HG03045 (cell line): ENCODE data around the gene CPVL.

Experiments used
- ATAC-seq: cut with Tn5 transposase; IDR thresholded peaks from one replicate; pipeline ENCODE4 v1.9.1; 2021; ENCODE audit warnings: mild to moderate bottlenecking, moderate library complexity; ENCODE audit not compliant: unreplicated experiment

Gene CPVL

DNA sequence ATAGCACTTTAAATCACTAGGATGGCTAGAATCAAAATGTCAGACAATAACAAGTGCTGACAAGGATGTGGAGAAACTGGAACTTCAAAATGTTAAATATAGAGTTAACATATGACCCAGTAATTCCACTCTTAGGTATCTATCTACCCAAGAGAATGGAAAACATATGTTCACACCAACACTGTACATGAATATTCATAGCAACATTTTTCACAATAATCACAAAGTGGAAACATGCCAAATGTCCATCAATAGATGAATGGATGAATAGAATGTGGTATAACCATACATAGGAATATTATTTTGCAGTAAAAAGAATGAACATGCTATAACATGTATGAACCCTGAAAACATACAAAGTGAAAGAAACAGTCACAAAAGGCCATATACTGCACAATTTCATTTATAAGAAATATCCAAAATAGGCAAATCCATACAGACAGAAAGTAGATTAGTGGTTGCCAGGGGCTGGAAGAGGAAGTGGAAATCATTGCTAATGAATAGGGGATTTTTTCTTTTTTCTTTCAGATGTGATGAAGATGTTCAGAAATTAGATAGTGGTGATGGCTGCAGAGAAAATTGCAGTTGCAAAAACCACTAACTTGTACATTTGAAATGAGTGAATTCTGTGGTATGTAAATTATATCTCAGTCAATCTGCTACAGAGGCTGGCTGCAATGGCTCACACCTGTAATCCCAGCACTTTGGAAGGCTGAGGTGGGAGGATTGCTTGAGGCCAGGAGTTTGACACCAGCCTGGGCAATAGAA is 93.0 kb downstream of the CPVL start:
- no peak for ATAC-seq

DNA sequence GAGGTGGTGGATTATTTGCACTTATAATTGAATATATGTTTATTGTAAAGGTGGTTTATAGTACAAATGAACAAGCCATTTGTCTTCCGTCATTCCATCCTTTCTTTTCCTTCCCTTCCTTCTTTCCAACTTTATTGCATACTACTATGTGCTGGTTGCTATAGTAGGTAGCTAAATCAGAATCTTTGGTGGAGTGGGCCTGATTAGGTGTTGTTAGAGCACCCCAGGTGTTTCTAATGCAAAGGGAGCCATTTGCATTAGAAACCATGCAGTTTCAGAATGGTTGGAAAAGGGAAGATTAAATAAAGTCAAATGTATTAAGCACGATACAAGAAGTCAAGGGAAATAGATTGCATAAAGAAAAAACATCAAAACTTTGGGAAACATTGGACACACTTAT is 99.4 kb downstream of the CPVL start:
- ATAC-seq: no peak

DNA sequence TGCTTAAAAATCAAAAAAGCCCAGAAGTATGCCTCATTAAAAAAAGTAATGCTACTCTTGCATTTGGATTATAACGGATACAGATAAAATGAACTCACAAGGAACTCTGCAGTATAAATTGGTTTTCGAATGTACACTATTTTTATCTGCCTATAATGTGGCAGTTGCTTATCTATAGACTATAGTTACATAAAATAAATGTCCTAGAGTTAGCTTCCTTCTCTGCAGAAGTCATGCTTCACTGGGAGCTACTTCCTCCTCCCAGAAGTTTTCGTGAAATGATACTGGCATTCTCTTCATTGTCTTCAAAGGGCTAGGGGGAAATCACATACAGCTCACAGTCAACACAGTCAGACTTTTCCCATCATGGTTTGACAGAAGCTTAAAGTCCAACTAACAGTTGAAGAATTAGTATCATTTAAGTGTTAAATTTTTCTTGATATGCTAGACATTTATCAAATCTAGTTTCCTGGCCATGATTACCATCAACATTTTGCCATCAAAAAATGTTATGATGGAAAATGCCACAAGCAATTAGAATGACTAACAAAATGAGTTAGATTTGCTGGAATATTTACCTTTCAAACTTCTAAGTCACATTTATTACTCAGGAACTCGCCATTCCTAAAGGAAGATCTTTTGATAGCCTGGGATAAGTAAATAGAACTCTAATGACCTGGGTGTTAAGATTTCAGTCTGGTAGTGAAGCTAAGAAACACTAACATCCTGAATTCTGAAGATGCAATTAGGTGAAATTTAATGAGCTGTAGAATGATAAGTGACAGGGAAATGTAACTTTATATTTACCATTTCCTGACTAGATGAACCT is 100.9 kb downstream of the CPVL start:
- no peak for ATAC-seq

DNA sequence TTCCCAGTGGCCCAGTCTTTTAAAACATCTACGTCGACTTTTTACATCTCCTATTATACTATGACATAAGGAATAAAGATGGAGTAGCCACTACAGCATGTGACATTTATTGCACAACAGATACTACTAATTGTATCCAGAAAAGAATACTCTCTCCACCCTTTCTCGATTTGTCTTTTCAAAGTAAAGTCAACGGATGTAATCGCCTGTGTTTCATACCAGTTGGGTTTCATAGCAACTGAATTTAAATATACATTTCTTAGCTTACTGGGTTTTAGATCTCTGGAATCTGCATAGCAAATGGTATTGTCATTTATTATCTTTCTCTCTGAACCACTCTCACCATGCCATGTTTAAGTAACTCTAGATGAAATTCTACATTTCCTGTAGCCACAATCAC is 101.8 kb downstream of the CPVL start:
- no peak for ATAC-seq

DNA sequence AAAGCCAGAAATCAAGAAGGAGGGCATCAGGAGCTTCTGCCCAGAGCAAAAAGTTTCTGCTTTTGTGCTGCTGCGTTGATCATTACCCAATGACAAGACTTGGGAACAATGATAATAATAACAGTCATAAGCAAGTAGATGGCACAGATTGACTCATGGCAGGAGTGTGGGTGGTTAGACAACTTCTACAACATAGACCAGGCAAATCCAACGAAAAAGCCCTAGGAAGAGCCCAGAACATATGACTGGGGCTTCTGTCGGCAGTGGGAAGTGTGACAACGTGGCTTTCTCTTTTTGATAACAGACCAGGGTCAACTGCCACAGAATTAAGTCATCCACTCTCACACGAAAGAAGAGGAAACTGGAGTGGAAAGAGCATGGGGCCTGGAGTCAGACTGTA is 102.8 kb downstream of the CPVL start:
- ATAC-seq: no peak

DNA sequence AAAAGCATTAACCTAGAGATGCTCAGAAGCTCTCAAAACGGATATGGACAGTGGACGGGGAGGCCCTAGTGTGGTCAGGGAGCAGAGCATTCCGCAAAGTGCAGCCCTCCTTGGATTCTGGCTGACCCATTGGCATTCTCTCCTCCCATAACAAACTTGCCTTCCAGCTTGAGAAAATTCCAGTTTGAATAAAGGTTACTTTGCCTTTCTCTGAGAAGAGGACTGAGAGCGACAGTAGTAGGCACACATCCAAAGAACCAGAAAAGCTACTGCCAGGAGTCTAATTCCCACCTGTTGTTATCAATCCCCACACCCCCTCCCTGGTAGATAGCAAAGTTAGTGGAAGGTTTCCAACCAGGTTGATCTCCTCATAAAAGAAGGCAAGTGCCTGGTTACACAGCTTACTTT is 103.5 kb downstream of the CPVL start:
- no peak for ATAC-seq

DNA sequence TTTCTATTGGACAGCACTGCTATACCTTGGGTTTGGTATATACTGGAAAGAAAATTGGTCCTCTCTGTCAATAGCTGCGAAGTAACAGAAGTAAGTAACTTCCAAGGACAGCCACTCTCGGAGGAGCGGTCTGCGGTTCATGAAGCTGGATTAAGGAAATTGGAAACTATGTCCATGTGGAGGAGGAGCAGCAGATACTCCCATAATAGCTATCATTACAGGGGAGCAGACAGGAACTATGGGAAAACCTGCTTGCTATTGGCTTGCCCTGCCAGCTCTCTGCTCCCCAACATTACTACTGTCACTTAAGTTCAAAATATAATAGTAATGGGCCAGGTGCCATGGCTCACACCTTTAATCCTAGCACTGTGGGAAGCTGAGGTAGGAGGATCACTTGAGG is 104.3 kb downstream of the CPVL start:
- ATAC-seq: no peak

DNA sequence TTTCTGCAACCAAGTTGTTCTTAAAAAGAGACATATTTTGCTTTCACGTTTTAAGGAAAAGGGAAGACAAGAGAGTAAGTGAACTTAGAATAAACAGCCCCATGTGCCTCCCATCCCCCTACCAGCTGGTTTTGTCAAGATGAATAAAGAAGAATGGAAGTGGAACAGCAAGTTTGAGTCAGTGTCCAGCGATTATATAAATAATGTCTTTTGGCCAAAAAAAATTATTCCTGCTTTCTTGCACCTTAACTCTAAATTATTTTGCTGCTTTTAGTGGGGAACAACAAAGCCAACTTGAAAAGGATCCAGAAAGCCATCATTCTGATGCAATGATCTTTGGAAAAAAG is 105.8 kb downstream of the CPVL start:
- ATAC-seq: no peak

DNA sequence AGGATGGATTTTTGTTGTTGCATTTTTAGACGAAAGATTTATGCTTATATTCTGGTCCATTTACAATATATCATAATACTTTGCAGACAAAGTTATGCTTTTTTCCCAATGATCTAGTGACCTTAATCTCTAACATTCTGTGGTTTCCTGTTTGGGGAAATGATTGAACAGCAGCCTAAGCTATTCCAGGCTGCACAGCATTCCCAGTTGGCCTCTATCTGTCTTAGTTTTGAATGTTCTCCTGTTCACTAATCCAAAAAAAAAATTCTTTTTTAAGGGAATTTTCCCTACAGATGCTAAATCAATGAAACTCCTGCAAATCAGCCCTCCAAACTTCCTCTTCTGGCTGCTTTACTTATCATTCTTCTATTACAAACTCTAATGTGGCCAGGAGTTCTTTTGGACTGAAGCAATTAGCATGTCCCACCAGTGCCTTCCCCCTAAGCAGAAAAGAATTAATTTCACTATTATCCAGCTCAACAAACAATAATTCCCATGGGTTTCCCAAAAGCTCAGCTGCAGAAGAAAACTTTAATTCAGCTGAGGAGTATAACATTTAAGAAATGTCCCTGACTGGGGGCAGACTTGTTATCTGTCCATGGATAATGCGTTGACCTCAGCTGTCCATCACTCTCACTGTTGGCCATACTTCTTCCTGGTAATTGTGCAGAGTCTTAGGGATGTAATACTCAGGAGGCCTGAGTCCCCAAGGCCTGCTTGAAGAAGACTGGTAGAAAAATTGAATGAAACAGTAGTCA is 106.3 kb downstream of the CPVL start:
- no peak for ATAC-seq

DNA sequence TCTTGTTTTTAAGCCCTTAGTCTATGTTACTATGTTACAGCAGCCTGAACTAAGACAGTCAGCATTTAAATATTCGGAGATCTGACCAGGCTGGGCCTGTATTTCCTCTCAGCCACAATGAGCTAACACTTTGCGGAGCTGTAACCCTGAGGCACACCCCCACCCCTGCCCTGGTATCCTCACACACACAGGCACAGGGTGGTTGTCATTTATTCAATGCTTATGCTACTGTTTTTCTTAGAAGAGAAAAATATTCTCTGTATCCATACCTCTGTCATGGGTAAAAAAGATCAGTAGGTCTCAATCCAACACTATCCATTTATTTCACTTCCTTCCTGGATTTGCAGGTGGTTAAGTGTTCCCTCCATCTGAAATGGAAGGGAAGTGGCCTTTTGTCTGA is 107.9 kb downstream of the CPVL start:
- no peak for ATAC-seq

DNA sequence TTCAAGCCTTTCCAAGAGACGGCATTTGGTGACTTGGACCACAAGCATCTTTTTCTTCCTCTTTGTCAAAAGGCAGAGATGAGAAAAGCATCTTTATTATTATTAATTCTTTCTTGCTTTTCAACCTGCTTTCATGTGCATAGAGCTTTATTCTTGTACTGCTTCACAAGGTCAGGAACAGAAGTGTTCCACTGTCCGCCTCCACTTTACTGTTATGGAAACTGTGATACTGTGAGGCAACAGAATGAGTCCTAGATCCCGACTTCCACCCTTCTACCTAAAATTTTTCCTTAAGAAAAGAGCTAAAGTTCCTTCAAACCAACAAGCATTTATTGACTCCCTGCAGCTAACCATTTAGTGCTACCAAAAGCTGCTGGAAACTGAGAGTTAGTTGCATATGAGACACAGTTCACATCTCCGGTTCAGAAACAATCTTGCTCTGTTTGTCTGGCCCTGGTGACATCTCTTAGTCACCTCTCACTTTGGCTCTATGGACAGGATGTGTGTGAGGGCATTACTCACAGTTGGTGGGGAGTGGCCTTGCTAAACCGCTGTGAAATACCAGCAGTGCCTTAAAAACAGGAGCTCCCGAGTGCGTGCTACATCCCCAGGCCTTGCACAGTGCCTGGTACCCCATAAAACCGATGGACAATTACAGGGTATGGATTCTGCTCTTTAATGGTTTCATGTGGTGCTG is 111.1 kb downstream of the CPVL start:
- no peak for ATAC-seq

DNA sequence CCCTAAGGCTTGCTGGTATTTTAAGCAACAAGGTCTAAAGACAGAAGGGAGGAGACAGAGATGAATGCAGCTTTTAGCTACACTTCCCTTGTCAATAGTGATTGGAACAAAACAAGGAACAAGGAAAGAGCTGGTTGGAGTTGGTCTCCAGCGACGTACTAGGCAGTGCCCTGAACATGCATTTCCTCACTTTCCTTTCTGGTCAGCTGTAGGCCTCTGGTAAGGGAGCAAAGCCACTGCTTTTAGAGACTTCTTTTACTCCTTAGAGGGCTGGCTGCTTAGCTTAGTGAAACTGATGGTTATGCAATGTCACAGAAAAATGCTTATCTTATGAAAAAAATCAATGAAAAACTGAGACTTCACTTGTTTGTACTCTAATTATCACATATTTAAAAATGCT is 112.8 kb downstream of the CPVL start:
- ATAC-seq: no peak

DNA sequence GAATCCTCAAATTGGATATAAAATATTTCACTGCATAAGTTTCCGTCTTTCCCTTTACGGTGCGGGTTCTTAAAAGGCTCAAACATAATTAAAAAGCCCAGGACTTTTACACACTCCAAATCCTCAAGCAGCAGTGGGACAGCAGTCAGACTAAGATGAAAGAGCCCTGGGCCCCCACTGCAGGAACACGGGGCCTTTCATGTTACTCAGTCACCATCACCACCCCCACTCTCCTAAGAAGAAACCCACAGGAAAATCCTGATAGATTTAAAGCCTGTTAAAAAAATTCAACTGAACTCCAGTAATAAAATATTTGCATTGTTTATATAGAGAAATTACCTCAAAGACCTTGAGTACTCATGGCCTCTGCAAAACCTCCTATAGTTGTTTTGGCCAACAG is 114.2 kb downstream of the CPVL start:
- ATAC-seq: no peak

DNA sequence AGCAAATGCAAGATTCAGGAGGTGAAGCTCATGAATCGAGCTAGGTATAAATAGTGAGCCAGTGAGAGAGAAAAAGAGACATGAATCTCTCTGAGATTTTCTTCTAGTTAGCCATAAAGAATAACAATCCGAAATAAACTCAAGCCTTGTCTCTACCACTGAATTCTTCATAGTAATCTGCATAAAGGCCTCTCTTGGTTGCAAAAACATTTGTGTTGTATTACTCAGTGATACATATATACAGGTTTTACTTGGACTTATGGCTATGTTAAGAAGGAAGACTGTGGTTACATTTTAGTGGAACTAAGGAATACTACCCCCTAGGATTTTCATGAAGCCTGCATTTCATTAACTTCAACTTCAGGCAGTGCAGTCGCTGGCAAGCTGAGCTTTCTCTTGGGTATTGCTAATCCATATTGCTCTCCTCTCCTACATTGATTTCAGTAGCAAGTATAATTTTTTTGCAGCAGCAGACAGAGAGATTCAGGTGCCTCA is 115.5 kb downstream of the CPVL start:
- ATAC-seq: no peak

DNA sequence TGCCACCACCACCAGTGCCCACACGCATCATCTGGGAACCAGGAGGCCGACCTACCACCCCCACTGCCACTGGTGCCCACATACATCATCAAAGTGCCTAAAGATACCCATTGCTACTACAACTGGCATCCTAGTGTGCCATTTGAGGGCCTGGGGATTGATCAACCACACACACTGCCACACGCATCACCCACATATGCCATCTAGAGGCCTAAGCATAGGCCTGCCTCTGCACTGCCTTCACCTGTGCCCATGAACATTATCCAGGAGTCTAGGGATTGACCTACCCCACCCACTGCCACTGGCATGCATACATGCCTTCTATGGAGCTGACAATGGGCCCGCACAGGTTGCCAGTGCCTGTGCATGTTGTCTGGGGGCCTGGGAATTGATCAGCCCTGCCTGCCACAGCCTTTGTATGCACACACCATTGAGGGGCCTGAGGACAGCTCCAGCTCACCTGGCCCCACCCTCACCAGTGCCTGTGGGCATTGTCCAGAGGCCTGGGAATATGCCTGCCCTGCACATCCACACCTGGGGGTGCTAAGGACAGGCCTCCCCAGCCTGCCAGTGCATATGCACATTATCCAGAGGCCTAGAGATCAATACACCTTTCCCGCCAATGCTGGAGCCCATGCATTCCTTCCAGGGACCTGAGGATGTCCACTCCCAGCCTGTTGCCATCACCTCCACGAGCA is 123.9 kb downstream of the CPVL start:
- no peak for ATAC-seq

DNA sequence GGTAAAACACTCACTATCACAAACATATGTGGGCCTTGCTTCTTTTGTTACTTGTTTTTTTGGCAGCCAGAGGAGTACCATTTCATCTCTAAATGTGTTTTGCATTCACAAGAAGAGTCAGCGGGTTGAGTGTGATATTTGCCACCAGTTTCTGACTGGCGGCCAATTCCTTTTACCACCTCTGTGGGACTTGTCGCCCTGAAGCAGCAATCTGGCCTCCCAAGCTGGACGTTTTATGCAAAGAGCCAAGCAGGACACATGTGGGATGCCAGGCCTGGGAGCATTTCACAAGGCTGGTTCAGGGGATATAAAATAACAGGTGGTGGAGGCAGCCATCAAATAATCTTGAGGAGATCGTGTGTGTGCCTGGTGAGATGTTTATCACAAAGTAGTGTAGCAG is 126.4 kb downstream of the CPVL start:
- ATAC-seq: no peak

DNA sequence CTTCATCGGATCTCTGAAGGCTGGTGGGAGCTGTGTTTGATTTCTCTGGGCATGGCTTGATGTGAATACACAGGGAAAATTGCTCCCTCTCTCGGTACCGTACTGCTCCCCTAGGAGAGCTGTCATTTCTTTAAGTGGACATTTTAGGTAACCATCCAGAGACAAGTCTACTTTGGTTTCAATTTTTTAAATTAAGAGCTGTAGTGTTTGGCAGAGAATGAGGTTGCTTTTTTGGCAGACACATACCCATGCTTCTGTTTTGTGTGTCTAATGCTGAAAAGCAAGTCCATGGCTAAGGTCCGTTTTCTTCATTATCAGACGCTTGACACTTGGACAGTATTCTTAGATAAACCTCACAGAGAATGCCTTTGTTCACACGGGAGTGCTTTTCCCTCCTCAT is 127.0 kb downstream of the CPVL start:
- ATAC-seq: no peak

DNA sequence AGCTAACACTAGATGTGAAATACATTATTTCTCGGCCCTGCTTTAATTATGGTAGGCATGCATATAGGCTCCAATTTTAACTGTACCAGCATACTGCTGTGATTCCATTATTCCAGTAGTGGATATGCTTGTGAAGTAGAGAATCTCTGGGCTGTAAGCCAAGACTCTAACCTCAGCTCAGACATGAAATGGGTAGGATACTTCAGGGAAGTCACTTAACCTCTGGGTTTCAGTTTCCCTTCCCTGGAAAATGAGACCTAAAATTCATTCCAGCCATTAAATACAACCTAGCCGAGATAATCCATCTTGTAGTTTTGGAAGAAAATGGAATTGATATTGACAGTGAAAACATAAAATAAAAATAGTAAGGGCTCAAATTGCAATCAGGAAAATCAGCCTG is 128.6 kb downstream of the CPVL start:
- no peak for ATAC-seq

DNA sequence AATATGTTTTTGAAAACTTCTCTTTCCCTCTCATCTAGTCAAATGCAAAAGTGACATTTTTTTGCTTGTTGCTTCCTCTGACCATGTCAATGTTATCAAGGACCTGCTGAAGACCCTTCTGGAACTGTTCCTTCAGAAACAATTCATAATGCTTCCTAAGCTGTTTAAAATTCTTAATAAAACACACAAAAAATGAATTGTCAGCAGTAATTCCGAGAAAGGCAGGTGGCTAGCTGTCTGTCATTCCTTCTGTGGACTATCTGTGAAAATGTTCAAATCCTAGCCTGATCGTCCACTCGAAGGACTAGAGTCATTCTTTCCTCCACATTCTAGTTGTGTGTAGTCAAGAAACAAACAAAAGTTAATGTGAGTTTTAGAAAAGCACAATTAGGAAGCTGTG is 131.6 kb downstream of the CPVL start:
- no peak for ATAC-seq

DNA sequence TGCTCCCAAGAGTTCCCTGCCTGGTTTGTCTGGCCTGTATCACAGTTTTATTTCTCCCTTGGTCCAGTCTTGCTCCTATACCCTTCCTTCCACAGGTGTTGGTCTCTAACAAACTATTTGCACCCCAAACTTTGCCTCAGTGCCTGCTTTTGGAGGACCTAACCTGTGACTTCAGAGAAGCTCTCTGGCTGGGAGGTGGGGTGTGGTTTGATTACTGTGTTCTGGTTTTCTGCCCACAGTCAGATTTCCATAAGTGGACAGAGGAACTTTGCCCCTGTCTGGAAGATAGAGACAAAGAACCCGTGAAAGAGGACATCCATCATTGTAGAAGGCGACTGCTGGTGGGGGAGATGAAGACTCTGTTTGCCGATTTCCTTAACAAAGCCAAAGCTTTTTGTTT is 132.4 kb downstream of the CPVL start:
- ATAC-seq: no peak
